IPS-NIHi11 (cell line): ENCODE data around the gene ABR.

Source experiments
- DNase-seq: peaks from one replicate; pipeline ENCODE4 v3.0.0; 2012; ENCODE audit warnings: mixed read lengths, low spot score

The ABR gene

DNA sequence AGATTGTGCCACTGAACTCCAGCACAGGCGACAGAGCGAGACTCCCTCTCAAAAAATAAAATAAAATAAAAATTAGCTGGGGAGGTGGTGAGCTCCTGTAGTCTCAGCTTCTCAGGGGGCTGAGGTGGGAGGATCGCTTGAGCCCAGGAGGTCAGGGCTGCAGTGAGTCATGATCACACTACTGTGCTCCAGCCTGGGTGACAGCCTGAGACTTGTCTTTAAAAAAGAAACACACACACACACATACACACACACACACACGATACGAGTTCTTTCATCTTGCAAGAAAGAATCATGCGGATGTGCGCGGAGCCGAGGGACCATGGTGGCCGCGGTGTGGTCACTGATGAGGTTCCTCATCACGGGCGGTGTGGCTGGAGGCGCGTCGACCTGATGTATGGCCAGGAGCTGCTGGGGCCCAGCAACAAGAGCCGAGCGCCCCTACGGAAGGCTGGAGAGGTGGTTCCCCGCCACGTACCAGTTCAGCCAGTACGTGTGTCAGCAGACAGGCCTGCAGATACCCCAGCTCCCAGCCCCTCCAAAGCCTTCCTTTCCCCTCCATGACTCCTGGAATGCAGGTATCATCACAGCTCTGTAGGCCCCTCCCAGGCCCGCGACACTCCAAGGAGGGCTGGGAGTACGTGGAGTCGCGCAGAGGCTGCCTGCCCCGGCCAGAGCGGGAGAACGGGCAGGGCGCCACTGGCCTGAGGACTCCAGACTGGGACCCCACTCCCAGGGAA is 220.9 kb downstream of the ABR start:
- no peak for DNase-seq

DNA sequence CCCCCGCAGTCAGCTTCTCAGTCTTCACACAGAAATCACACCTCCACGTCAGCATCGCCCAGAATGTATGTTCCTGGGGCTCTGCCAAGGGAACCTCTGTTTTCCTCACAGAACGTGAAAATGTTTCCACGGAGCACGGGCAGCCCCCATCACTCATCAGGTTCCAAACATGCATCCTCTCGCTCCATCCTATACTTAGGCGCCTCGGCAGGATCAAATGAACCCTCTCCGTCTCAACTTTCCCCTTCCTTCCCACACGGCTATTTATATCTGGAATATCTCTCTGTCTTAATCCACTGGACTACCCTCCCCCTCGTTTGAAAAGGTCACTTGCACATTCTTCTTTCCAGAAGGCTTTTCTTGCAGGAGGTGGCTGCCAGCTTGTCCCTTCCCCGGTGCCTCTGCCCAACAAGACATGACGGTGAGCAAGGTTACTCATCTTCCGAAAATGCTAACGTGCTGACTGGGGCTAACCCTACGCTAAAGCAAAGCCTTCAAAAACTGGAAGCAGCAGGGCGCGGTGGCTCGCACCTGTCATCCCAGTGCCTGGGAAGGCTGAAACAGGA is 221.8 kb downstream of the ABR start:
- DNase-seq, result no peak

DNA sequence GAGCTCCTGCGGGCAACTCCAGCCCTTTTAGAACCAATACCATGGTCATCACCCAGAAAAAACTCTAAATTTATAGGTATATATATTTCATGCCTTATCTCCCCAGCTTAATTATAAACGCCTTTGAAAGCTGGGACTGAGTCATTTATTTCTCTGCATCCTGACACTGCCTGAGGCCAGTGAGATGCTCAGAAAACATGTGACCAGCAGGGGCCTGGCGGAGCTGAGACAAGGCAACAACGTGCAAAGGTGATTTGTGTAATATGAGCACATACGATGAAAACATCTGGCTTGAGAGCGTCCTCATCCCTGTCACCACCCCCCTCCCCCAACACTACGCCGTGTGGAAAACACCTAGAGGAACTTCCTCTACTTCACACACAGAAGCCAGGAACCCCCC is 222.9 kb downstream of the ABR start:
- peak; percentile 37 for DNase-seq

DNA sequence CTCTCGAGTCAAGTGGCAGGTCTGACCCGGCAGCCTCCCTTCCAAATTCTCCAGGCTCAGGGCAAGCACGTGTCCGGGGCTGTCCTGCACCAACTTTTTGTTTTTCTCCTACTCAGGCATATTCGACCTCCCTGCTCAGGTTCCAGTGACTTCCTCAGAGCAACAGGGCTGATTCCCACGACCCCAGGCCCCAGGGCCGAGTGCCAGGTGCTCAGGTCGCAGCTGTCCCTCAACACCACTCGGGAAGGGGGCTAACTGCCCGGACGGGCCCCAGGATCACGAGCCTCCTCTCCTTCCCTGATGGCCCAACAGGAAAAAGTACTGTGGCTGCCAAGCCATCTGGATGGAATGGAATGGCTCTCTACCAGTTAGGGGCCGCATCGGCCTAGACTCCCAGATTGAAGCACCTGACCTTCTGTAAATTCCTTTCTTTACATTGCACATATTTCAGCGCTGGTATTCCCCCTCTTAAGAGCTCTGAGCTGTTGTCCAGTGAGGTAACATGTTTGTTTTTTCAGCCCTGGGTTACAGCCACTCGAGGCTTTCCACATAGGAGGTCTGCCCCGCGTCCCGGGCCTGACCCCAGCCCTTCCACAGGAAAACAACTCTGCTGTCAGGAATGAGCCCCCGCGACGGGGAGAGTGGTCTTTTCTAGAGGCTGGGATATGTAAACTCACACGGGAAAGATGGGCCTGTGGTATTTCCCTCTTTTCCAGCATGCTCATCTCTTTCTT is 225.2 kb downstream of the ABR start:
- peak; percentile 36 for DNase-seq

DNA sequence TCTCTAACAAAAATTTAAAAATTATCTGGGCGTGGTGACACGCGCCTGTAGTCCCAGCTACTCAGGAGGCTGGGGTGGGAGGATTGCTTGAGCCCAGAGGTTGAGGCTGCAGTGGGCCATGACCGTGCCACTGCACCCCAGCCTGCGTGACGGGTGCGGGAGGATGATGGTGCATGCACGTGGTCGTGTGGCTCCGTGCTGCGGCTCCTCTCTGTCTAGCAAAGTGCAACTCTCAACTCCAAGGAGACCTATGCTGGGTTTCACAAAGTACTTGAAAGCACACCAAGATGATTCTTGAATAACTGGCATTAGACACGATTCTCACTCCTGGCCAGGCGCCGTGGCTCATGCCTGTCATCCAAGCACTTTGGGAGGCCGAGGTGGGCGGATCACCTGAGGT is 226.0 kb downstream of the ABR start:
- DNase-seq, result no peak
